Thoracic aorta (tissue), 2 donors: ENCODE data around the gene TEAD1. TPM values are rescaled to one million over a fixed set of nuclear protein-coding genes. Genes with fewer than 3 reads are reported as not detected.

Experiments
- ATAC-seq: fragments of 150-250 bp; one replicate; pipeline ENCODE4 v1.8.0; 2017; ENCODE audit warnings: low read depth; ENCODE audit not compliant: insufficient number of reproducible peaks, low FRiP score
- DNase-seq: peaks from one replicate; pipeline ENCODE4 v3.0.0-alpha.2; 2020; ENCODE audit warnings: low spot score
- H3K27ac ChIP-seq, 2 donors: fragments of 200-600 bp; sonication (generic); 1 replicate in 1 of 2; 2 replicates in 1 of 2; pipeline ENCODE4 v1.5.1; 2016; ENCODE audit warnings: mild to moderate bottlenecking in 2 of 2, moderate library complexity in 2 of 2
- H3K27me3 ChIP-seq: fragments of 200-600 bp; sonication (generic); replicated peaks from 2 replicates; pipeline ENCODE4 v1.6.0; 2016; ENCODE audit warnings: mild to moderate bottlenecking; ENCODE audit not compliant: insufficient read depth
- H3K36me3 ChIP-seq: fragments of 200-600 bp; sonication (generic); one replicate; pipeline ENCODE4 v1.5.1; 2016
- H3K4me1 ChIP-seq, 2 donors: fragments of 200-600 bp; sonication (generic); 1 replicate in 1 of 2; 2 replicates in 1 of 2; pipeline versions ENCODE4 v1.5.1 to v1.6.0; 2016; ENCODE audit warnings: low read depth in 2 of 2, mild to moderate bottlenecking in 1 of 2; ENCODE audit not compliant: control insufficient read depth in 1 of 2
- H3K4me3 ChIP-seq: fragments of 200-600 bp; sonication (generic); 2 replicates; pipeline ENCODE4 v1.5.1; 2016; ENCODE audit warnings: mild to moderate bottlenecking
- H3K9me3 ChIP-seq: fragments of 200-600 bp; sonication (generic); 2 replicates; pipeline ENCODE4 v1.5.1; 2016
- total RNA-seq, 2 donors: library from RNA; depleted of rRNA; stranded (reverse); fragments of >200 nt; gene quantifications; one replicate each; pipeline versions ENCODE4 v1.1.0 to v1.2.3, GENCODE V29; 2016
- TF ChIP-seq, protein P1 (sequence below): fragments of 200-600 bp; sonication (generic); IDR thresholded peaks from one replicate; pipeline ENCODE4 v1.5.1; 2019; ENCODE audit warnings: antibody characterized with exemption

The TEAD1 gene
- total RNA-seq, 2 donors from 2014 or later = 57.3 to 164 TPM

DNA sequence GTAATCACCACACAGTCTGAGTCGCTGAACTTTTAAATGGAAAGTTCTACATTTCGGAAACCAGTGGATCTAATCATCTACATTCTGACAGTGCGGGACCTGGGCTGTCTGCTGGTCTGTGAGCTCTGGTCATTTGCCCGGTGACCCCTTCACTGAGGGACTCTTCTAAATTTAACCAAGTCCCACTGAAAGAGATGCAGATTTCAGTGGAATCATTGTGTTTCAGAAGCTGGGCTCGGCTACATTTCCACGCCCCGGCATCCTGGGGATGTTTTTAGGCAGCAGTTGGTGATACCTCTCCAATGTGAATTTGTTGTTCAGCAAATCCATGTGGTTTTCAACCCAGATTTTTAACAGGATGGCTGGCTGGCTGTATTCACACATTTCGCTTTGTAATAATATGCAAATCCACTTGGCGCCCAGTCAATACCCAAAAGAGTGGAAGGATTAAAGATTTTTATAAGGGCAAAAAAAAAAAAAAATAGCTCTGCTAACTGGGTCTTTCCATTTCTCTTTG is 189.4 kb downstream of the TEAD1 start:
- ATAC-seq (no peak), DNase-seq (no peak)
- Histone ChIP-seq H3K27ac (no peak overlapping the region), H3K4me3 (no peak overlapping the region), H3K36me3 (no peaks in the 10 kb centered on the region), H3K9me3 (no peaks in the 10 kb centered on the region), H3K4me1 (peaks cover 8 to 13% of the 10 kb centered on the region in 2 donors), H3K27me3 (no peaks in the 10 kb centered on the region)
- TF ChIP-seq, protein P1, sequence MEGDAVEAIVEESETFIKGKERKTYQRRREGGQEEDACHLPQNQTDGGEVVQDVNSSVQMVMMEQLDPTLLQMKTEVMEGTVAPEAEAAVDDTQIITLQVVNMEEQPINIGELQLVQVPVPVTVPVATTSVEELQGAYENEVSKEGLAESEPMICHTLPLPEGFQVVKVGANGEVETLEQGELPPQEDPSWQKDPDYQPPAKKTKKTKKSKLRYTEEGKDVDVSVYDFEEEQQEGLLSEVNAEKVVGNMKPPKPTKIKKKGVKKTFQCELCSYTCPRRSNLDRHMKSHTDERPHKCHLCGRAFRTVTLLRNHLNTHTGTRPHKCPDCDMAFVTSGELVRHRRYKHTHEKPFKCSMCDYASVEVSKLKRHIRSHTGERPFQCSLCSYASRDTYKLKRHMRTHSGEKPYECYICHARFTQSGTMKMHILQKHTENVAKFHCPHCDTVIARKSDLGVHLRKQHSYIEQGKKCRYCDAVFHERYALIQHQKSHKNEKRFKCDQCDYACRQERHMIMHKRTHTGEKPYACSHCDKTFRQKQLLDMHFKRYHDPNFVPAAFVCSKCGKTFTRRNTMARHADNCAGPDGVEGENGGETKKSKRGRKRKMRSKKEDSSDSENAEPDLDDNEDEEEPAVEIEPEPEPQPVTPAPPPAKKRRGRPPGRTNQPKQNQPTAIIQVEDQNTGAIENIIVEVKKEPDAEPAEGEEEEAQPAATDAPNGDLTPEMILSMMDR = no peak

DNA sequence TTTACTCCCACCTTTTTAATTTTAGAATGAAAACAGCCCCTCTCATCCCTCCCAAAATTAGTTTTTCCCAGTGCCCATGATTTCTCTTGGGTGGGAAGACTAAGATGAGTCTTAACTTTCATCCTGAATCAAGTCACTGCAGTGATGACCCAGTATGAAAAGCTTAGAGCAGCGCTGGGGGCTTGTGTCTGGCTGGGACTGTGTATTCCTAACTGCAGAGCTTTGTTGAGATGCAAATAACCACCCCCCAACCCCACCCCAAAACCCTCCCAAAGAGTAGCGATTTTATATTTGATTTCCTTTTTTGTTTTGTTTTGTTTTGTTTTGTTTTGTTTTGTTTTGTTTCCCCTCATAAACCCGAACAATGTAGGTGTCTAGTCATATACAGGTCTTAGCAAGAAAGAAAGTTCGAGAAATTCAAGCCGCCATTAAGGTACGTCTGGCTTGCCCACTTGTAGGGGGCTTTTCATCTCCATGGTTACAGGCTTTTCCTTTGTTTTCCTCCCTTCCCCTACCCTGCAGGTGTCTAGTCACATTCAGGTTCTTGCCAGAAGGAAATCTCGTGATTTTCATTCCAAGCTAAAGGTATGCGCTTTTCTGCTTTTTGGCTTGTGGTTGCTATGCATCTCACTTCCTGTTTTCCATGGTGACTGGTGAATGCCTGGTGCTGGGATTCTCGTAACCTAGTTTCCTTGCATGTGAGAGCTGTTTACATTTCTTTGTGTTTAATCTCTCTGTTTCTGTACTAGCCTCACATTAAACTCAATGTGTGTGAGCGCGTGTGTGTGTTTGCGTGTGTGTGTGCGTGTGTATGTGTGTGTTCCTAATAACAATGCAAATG is 190.3 kb downstream of the TEAD1 start:
- Histone ChIP-seq H3K4me3 (no peak overlapping the region), H3K9me3 (no peaks in the 10 kb centered on the region), H3K4me1 (peaks cover 8 to 13% of the 10 kb centered on the region in 2 donors), H3K27ac (no peak overlapping the region), H3K36me3 (no peaks in the 10 kb centered on the region), H3K27me3 (no peaks in the 10 kb centered on the region)
- no peak for ATAC-seq
- TF ChIP-seq, protein P1 = no peak
- no peak for DNase-seq

DNA sequence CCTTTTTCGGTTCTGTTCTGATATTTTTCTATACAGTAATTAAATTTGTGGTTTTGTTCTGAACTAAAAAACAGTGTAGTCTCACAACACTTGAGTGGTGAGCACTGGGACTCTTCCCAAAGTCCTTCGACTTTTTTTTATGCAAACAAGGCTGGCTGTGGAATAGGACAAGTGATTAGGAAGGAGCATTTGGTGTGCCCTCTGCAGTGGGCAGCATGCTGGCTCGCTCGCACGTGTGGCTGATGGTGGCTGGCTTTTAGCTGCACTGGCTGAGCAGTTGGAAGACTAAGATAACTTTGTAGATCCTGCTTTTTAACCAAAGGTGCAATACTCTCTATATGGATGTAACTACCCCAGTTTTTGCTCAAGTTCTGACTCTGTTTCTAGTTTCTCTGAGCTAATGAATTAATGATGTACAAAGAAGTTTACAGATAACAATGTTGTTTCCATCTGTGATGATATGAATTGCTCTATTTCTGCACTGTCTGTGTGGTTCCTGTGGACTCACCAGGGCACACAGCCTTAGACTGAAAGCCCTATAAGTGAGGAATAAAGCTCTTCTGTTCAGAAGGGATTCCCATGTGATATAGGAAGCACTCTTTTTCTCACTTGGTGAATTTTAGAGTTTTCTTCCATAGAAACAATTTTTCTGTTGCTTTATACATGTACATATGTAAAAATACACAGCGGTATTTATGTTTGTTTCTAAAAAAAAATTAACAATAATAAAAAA is 191.8 kb downstream of the TEAD1 start:
- TF ChIP-seq, protein P1 = no peak
- no peak for DNase-seq
- Histone ChIP-seq H3K36me3 (no peaks in the 10 kb centered on the region), H3K27me3 (no peaks in the 10 kb centered on the region), H3K9me3 (no peaks in the 10 kb centered on the region), H3K27ac (no peak overlapping the region), H3K4me1 (peaks cover 8 to 13% of the 10 kb centered on the region in 2 donors), H3K4me3 (no peak overlapping the region)
- no peak for ATAC-seq

DNA sequence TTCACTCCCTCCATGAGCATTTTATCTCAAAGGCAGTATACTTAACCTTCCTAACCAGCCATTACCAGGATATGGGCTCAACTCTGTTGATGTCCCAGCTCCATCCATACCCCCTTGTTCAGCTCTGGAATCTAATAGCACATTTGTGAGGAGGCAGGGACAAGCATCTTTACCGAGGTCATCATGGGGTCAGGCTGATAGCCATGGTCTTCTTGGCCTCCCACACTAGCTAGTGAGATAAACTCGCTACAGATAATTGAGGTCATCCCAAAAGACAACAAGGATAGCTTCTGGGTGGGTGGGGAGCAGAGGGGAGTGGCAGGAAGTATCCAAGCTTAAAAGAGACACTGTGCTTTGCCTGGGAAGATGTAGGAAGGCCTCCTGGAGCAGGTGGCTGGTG is 193.3 kb downstream of the TEAD1 start:
- ATAC-seq (no peak), DNase-seq (no peak)
- TF ChIP-seq, protein P1 = no peak
- Histone ChIP-seq H3K27ac (no peak overlapping the region), H3K4me3 (no peak overlapping the region), H3K36me3 (no peaks in the 10 kb centered on the region), H3K9me3 (no peaks in the 10 kb centered on the region), H3K27me3 (no peaks in the 10 kb centered on the region), H3K4me1 (peaks cover 8 to 9% of the 10 kb centered on the region in 2 donors)
